Midbrain (tissue), 1 donor: Measurements from ENCODE around the gene LRRC45.
"Not testable (repeated sequence)": the region's sequence is repeated elsewhere in the genome, so short reads cannot be mapped to it uniquely, and the experiment has no call there.

ENCODE experiments used
- DNase-seq: peaks from one replicate; lab custom pipeline; 2025; lab: John Stamatoyannopoulos, UW

The LRRC45 gene

GRCh38 chr17:82034371-82035011 lies 11.4 kb downstream of the LRRC45 start:
- DNase-seq = no peak

GRCh38 chr17:82035488-82035887 lies 12.4 kb downstream of the LRRC45 start:
- DNase-seq = no peak

- no peak for DNase-seq
Measured at GRCh38 chr17:82035956-82036633, 13.0 kb downstream of the LRRC45 start.

- no peak for DNase-seq
Measured at GRCh38 chr17:82036634-82037091, 13.6 kb downstream of the LRRC45 start.

- peak; percentile 96 for DNase-seq
Measured at GRCh38 chr17:82037092-82037888, 14.2 kb downstream of the LRRC45 start, which contains the start of gene DCXR. TSS of gene DCXR (minus strand) at chr17:82037697. CDS start at chr17:82037682, 15 bp downstream.

- no peak for DNase-seq
Measured at GRCh38 chr17:82037889-82038195, 14.7 kb downstream of the LRRC45 start.

- DNase-seq = not testable (repeated sequence)
Measured at GRCh38 chr17:82038796-82039409, 15.8 kb downstream of the LRRC45 start.

- no peak for DNase-seq
Measured at GRCh38 chr17:82039695-82040299, 16.7 kb downstream of the LRRC45 start.

GRCh38 chr17:82041144-82041814 lies 18.2 kb downstream of the LRRC45 start:
- no peak for DNase-seq

- no peak for DNase-seq
Measured at GRCh38 chr17:82042649-82043048, 19.5 kb downstream of the LRRC45 start.

GRCh38 chr17:82043507-82043906 lies 20.4 kb downstream of the LRRC45 start:
- no peak for DNase-seq

GRCh38 chr17:82045936-82046484 lies 22.9 kb downstream of the LRRC45 start:
- DNase-seq = no peak

GRCh38 chr17:82046903-82047302 lies 23.8 kb downstream of the LRRC45 start:
- DNase-seq = no peak

- no peak for DNase-seq
Measured at GRCh38 chr17:82047379-82047778, 24.3 kb downstream of the LRRC45 start.

GRCh38 chr17:82047914-82048570 lies 24.9 kb downstream of the LRRC45 start:
- DNase-seq = no peak

GRCh38 chr17:82048571-82048971 lies 25.5 kb downstream of the LRRC45 start:
- no peak for DNase-seq

- no peak for DNase-seq
Measured at GRCh38 chr17:82049106-82049505, 26.0 kb downstream of the LRRC45 start.

- DNase-seq = no peak
Measured at GRCh38 chr17:82049521-82049971, 26.4 kb downstream of the LRRC45 start.

GRCh38 chr17:82050152-82050760 lies 27.2 kb downstream of the LRRC45 start:
- DNase-seq = no peak
